ENCODE results near the gene ZNF44. TPM values are rescaled to one million over a fixed set of nuclear protein-coding genes. Genes with fewer than 3 reads are reported as not detected.

Gene ZNF44
- total RNA-seq, 2 experiments from 2014 or later = 7.5 to 8.9 TPM

- POLR2A ChIA-PET = no interaction called here
- CTCF ChIA-PET = no interaction called here
- H3K36me3 Mint-ChIP-seq = peaks cover 39% of the 10 kb centered on the region
- H3K27me3 Mint-ChIP-seq = no peaks in the 10 kb centered on the region
- peaks cover 5% of the 10 kb centered on the region for H3K4me1 Mint-ChIP-seq (ENCODE audit: low read depth)
- peaks cover 56% of the 10 kb centered on the region for H3K9me3 Mint-ChIP-seq
- intact Hi-C loops (cut with micrococcal nuclease) = no loop called here
- H3K27ac Mint-ChIP-seq = peak overlapping the region; percentile 67
- DNase-seq = peak; percentile 12
- H3K4me3 Mint-ChIP-seq = no peak overlapping the region
Measured at GRCh38 chr19:12255372-12255771, 39.3 kb downstream of the ZNF44 start.

- POLR2A ChIA-PET = no interaction called here
- no peak overlapping the region for H3K27ac Mint-ChIP-seq
- CTCF ChIA-PET = no interaction called here
- H3K36me3 Mint-ChIP-seq = peaks cover 71% of the 10 kb centered on the region
- intact Hi-C loops (cut with micrococcal nuclease) = no loop called here
- H3K4me3 Mint-ChIP-seq = no peak overlapping the region
- H3K27me3 Mint-ChIP-seq = no peaks in the 10 kb centered on the region
- no peaks in the 10 kb centered on the region for H3K4me1 Mint-ChIP-seq (ENCODE audit: low read depth)
- DNase-seq = no peak
- peaks cover 73% of the 10 kb centered on the region for H3K9me3 Mint-ChIP-seq
Measured at GRCh38 chr19:12247644-12248222, 47.0 kb downstream of the ZNF44 start.

GRCh38 chr19:12244370-12244769 is 50.3 kb downstream of the ZNF44 start:
- H3K27ac Mint-ChIP-seq = no peak overlapping the region
- DNase-seq = no peak

GRCh38 chr19:12237143-12237839 is 57.4 kb downstream of the ZNF44 start:
- Mint-ChIP-seq H3K4me1 (ENCODE audit: low read depth) (no peaks in the 10 kb centered on the region), H3K27me3 (no peaks in the 10 kb centered on the region), H3K27ac (no peak overlapping the region), H3K4me3 (no peak overlapping the region), H3K36me3 (peaks cover 35% of the 10 kb centered on the region), H3K9me3 (peaks cover 39% of the 10 kb centered on the region)
- no peak for DNase-seq
- ChIA-PET CTCF (no interaction called here), POLR2A (no interaction called here)
- intact Hi-C loops (cut with micrococcal nuclease) = no loop called here

More at GRCh38 chr19:12244370-12244769, 50.3 kb downstream of the ZNF44 start:
- no peaks in the 10 kb centered on the region for H3K27me3 Mint-ChIP-seq
- ChIA-PET POLR2A (no interaction called here), CTCF (interaction anchor here (0.6 kb wide), 1 partner anchor 245 kb away, joined by 4 read pairs; no protein-coding TSS in a partner anchor)
- H3K36me3 Mint-ChIP-seq = peaks cover 60% of the 10 kb centered on the region
- intact Hi-C loops (cut with micrococcal nuclease) = no loop called here
- no peaks in the 10 kb centered on the region for H3K4me1 Mint-ChIP-seq (ENCODE audit: low read depth)
- H3K4me3 Mint-ChIP-seq = no peak overlapping the region
- H3K9me3 Mint-ChIP-seq = peaks cover 63% of the 10 kb centered on the region

- peaks cover 45% of the 10 kb centered on the region for H3K9me3 Mint-ChIP-seq
- CTCF ChIA-PET = no interaction called here
- POLR2A ChIA-PET = no interaction called here
- DNase-seq = no peak
- no peak overlapping the region for H3K4me3 Mint-ChIP-seq
- intact Hi-C loops (cut with micrococcal nuclease) = no loop called here
- H3K27me3 Mint-ChIP-seq = no peaks in the 10 kb centered on the region
- peaks cover 41% of the 10 kb centered on the region for H3K36me3 Mint-ChIP-seq
- no peaks in the 10 kb centered on the region for H3K4me1 Mint-ChIP-seq (ENCODE audit: low read depth)
- no peak overlapping the region for H3K27ac Mint-ChIP-seq
Measured at GRCh38 chr19:12232961-12233360, 61.7 kb downstream of the ZNF44 start.

GRCh38 chr19:12230751-12231733 is 63.6 kb downstream of the ZNF44 start:
- POLR2A ChIA-PET = no interaction called here
- no peak for DNase-seq
- Mint-ChIP-seq H3K4me1 (ENCODE audit: low read depth) (no peaks in the 10 kb centered on the region), H3K27me3 (no peaks in the 10 kb centered on the region), H3K9me3 (peaks cover 37% of the 10 kb centered on the region), H3K36me3 (peaks cover 37% of the 10 kb centered on the region), H3K27ac (no peak overlapping the region), H3K4me3 (no peak overlapping the region)
- intact Hi-C loops (cut with micrococcal nuclease) = no loop called here
- CTCF ChIA-PET = no interaction called here

GRCh38 chr19:12229990-12230389 is 64.7 kb downstream of the ZNF44 start:
- Mint-ChIP-seq H3K9me3 (peaks cover 35% of the 10 kb centered on the region), H3K4me3 (no peak overlapping the region), H3K36me3 (peaks cover 35% of the 10 kb centered on the region), H3K27ac (no peak overlapping the region), H3K4me1 (ENCODE audit: low read depth) (no peaks in the 10 kb centered on the region), H3K27me3 (no peaks in the 10 kb centered on the region)
- ChIA-PET CTCF (no interaction called here), POLR2A (interaction anchor here (0.6 kb wide), 1 partner anchor 519 kb away, joined by 3 read pairs; no protein-coding TSS in a partner anchor)
- DNase-seq = no peak
- intact Hi-C loops (cut with micrococcal nuclease) = no loop called here

GRCh38 chr19:12224676-12225075 is 70.0 kb downstream of the ZNF44 start:
- Mint-ChIP-seq H3K27me3 (no peaks in the 10 kb centered on the region), H3K36me3 (peaks cover 12% of the 10 kb centered on the region), H3K4me1 (ENCODE audit: low read depth) (no peaks in the 10 kb centered on the region), H3K9me3 (peaks cover 10% of the 10 kb centered on the region), H3K27ac (no peak overlapping the region), H3K4me3 (no peak overlapping the region)
- no peak for DNase-seq
- ChIA-PET POLR2A (no interaction called here), CTCF (no interaction called here)
- intact Hi-C loops (cut with micrococcal nuclease) = no loop called here

- peaks cover 17% of the 10 kb centered on the region for H3K9me3 Mint-ChIP-seq
- H3K4me1 Mint-ChIP-seq (ENCODE audit: low read depth) = no peaks in the 10 kb centered on the region
- no peak overlapping the region for H3K4me3 Mint-ChIP-seq
- H3K36me3 Mint-ChIP-seq = peaks cover 17% of the 10 kb centered on the region
- intact Hi-C loops (cut with micrococcal nuclease) = no loop called here
- ChIA-PET POLR2A (no interaction called here), CTCF (no interaction called here)
- DNase-seq = no peak
- H3K27me3 Mint-ChIP-seq = no peaks in the 10 kb centered on the region
- H3K27ac Mint-ChIP-seq = no peak overlapping the region
Measured at GRCh38 chr19:12222980-12223630, 71.6 kb downstream of the ZNF44 start.

Other genes with a start within 250 kb of the ZNF44 start
- gene ZNF878, start 241.9 kb downstream of the ZNF44 start, total RNA-seq = under 1 TPM; 0.57 to 0.80 TPM
- gene ZNF844, start 230.2 kb downstream of the ZNF44 start, total RNA-seq = 1 to 10 TPM; 2.5 TPM
- gene ZNF20, start 154.5 kb downstream of the ZNF44 start, total RNA-seq = 1 to 10 TPM; 1.5 to 2.7 TPM
- gene ZNF625, start 138.1 kb downstream of the ZNF44 start, total RNA-seq = 1 to 10 TPM; 2.5 to 3.4 TPM
- 10 to 100 TPM in 1 of 2 experiments, 1 to 10 TPM in 1; 9.5 to 12.8 TPM for gene ZNF136, start 131.8 kb downstream of the ZNF44 start, total RNA-seq
- 1 to 10 TPM; 6.1 to 6.3 TPM for gene ZNF563, start 38.8 kb upstream of the ZNF44 start, total RNA-seq
- 1 to 10 TPM; 2.3 TPM for gene ZNF442, start 70.8 kb upstream of the ZNF44 start, total RNA-seq
- 1 to 10 TPM; 4.2 to 4.7 TPM for gene ZNF799, start 106.4 kb upstream of the ZNF44 start, total RNA-seq
- 1 to 10 TPM; 5.1 to 5.3 TPM for gene ZNF443, start 146.1 kb upstream of the ZNF44 start, total RNA-seq
- 1 to 10 TPM; 1.5 to 2.4 TPM for gene ZNF709, start 189.9 kb upstream of the ZNF44 start, total RNA-seq